ENCODE measurements around the gene FETUB. TPM values are rescaled to one million over a fixed set of nuclear protein-coding genes. Genes with fewer than 3 reads are reported as not detected.
"Not testable (repeated sequence)": the region's sequence is repeated elsewhere in the genome, so short reads cannot be mapped to it uniquely, and the experiment has no call there.

FETUB gene
- total and polyA plus RNA-seq, 2 of the 8 experiments (the other 6 are each of a cell fraction or from before 2014, with no cell fraction given) = 0.15 TPM; not detected in 1

GRCh38 chr3:186700267-186700666 is 60.1 kb downstream of the FETUB start:
- H3K14ac ChIP-seq (ENCODE audit: insufficient read length) = no peak overlapping the region
- no peak for FAIRE-seq
- H3K4me1 ChIP-seq (replicated peaks in 1 of 4; ENCODE audit: control insufficient read depth in 3 of 4, insufficient read depth in 4 of 4, low read length in 3 of 4) = peaks cover 0 to 3% (median 0%) of the 10 kb centered on the region in 4 experiments; a peak in 1 of 7 replicates
- H3K23me2 ChIP-seq (ENCODE audit: low read depth, low read length) = no peaks in the 10 kb centered on the region
- no peak overlapping the region for H2BK120ac ChIP-seq (replicated peaks; ENCODE audit: low read depth, low read length)
- H2BK12ac ChIP-seq (ENCODE audit: low read depth, low read length) = no peak overlapping the region
- H2BK15ac ChIP-seq (ENCODE audit: low read length) = no peak overlapping the region
- no peaks in the 10 kb centered on the region for H3K9me3 ChIP-seq (ENCODE audit: insufficient read depth in 2 of 2, low read depth in 1 of 2, low read length in 1 of 2)
- H3K79me1 ChIP-seq (ENCODE audit: low read depth, low read length) = no peaks in the 10 kb centered on the region
- no peak overlapping the region for H2BK20ac ChIP-seq (ENCODE audit: low read length)
- H3K79me2 ChIP-seq (ENCODE audit: control insufficient read depth in 1 of 2, insufficient read depth in 2 of 2, low read length in 2 of 2) = no peaks in the 10 kb centered on the region
- 88% methylated on average over 3 of the region's 3 CpGs; no CpG with 5 or more reads in 1 of the 2 experiments for WGBS, 2 experiments (ENCODE audit: extremely low coverage in 1 of 2, insufficient coverage in 1 of 2, insufficient read length in 1 of 2, insufficient replicate concordance in 2 of 2, low coverage in 1 of 2, low lambda C conversion rate in 2 of 2, missing lambda C conversion rate in 1 of 2)
- H4K91ac ChIP-seq (replicated peaks; ENCODE audit: insufficient read length, low read length) = no peak overlapping the region
- 0 out of 2 replicates have a peak overlapping the region, but pooled peaks have one; percentile 2 for H2AFZ ChIP-seq (ENCODE audit: low read length)
- H3K23ac ChIP-seq (ENCODE audit: insufficient read length) = no peak overlapping the region
- no peak overlapping the region for H3K4me2 ChIP-seq (ENCODE audit: insufficient read depth in 1 of 2, low read depth in 2 of 2, low read length in 2 of 2)
- no peak overlapping the region for H4K5ac ChIP-seq (ENCODE audit: insufficient read length, low read depth, low read length)
- no peaks in the 10 kb centered on the region for H3K27me3 ChIP-seq (replicated peaks in 1 of 4; ENCODE audit: control insufficient read depth in 3 of 4, extremely low read depth in 1 of 4, insufficient read depth in 3 of 4, low read length in 3 of 4)
- H3K27ac ChIP-seq (ENCODE audit: low read depth, low read length) = no peak overlapping the region
- H3K56ac ChIP-seq (replicated peaks; ENCODE audit: insufficient read length, low read depth, low read length) = no peak overlapping the region
- no peak overlapping the region for H3K4me3 ChIP-seq (ENCODE audit: extremely low read depth in 1 of 4, insufficient read depth in 2 of 4, low read depth in 3 of 4, low read length in 4 of 4)
- H3K18ac ChIP-seq (ENCODE audit: extremely low read depth, low read length) = no peak overlapping the region
- H3K4ac ChIP-seq (replicated peaks; ENCODE audit: insufficient read length, low read depth, low read length) = no peak overlapping the region
- no peak overlapping the region for H2AK5ac ChIP-seq (ENCODE audit: low read depth, low read length)
- TF ChIP-seq BACH1 (IDR thresholded peaks at IDR 0.05; ENCODE audit: low read length) = peak; percentile 63
- TF ChIP-seq ATF3 (IDR thresholded peaks at IDR 0.05; ENCODE audit: insufficient read depth, low read depth, low read length) = no peak
- no peak overlapping the region for H2BK5ac ChIP-seq (ENCODE audit: low read depth, low read length)
- no peak overlapping the region for H4K8ac ChIP-seq (ENCODE audit: extremely low read depth, insufficient read depth, low read length)
- DNase-seq (ENCODE audit: low read depth in 1 of 2, low spot score in 2 of 2) = no peak
- H3K36me3 ChIP-seq (ENCODE audit: control insufficient read depth in 2 of 4, insufficient read depth in 4 of 4, low read length in 3 of 4) = no peaks in the 10 kb centered on the region
- no peak overlapping the region for H3K9ac ChIP-seq (replicated peaks in 1 of 4; ENCODE audit: extremely low read depth in 1 of 4, low read depth in 3 of 4, low read length in 3 of 4)
- ChIA-PET POLR2A (ENCODE audit: partially characterized antibody) (no interaction called here), CTCF (ENCODE audit: partially characterized antibody) (interaction anchor here (0.5 to 1.0 kb wide), 3 partner anchors 23 to 440 kb away, joined by 3 read pairs; no protein-coding TSS in a partner anchor)
- H4K20me1 ChIP-seq (replicated peaks in 1 of 2; ENCODE audit: control insufficient read depth in 1 of 2, insufficient read depth in 2 of 2, low read length in 2 of 2) = no peaks in the 10 kb centered on the region

- H2AK5ac ChIP-seq (ENCODE audit: low read depth, low read length); H3K79me2 ChIP-seq (ENCODE audit: control insufficient read depth in 1 of 2, insufficient read depth in 2 of 2, low read length in 2 of 2); POLR2A ChIA-PET (ENCODE audit: partially characterized antibody); H3K36me3 ChIP-seq (ENCODE audit: control insufficient read depth in 2 of 4, insufficient read depth in 4 of 4, low read length in 3 of 4); CTCF ChIA-PET (ENCODE audit: partially characterized antibody); H3K4ac ChIP-seq (replicated peaks; ENCODE audit: insufficient read length, low read depth, low read length); H2BK120ac ChIP-seq (replicated peaks; ENCODE audit: low read depth, low read length); H4K20me1 ChIP-seq (replicated peaks in 1 of 2; ENCODE audit: control insufficient read depth in 1 of 2, insufficient read depth in 2 of 2, low read length in 2 of 2); H4K91ac ChIP-seq (replicated peaks; ENCODE audit: insufficient read length, low read length); H3K4me1 ChIP-seq (replicated peaks in 1 of 4; ENCODE audit: control insufficient read depth in 3 of 4, insufficient read depth in 4 of 4, low read length in 3 of 4); H4K5ac ChIP-seq (ENCODE audit: insufficient read length, low read depth, low read length); H4K8ac ChIP-seq (ENCODE audit: extremely low read depth, insufficient read depth, low read length); H2BK12ac ChIP-seq (ENCODE audit: low read depth, low read length); H3K56ac ChIP-seq (replicated peaks; ENCODE audit: insufficient read length, low read depth, low read length); H3K23me2 ChIP-seq (ENCODE audit: low read depth, low read length); H3K23ac ChIP-seq (ENCODE audit: insufficient read length); FAIRE-seq; H3K9me3 ChIP-seq (ENCODE audit: insufficient read depth in 2 of 2, low read depth in 1 of 2, low read length in 1 of 2); H2BK5ac ChIP-seq (ENCODE audit: low read depth, low read length); H3K4me3 ChIP-seq (ENCODE audit: extremely low read depth in 1 of 4, insufficient read depth in 2 of 4, low read depth in 3 of 4, low read length in 4 of 4); H2AFZ ChIP-seq (ENCODE audit: low read length); H3K79me1 ChIP-seq (ENCODE audit: low read depth, low read length); H3K27ac ChIP-seq (ENCODE audit: low read depth, low read length); H3K9ac ChIP-seq (replicated peaks in 1 of 4; ENCODE audit: extremely low read depth in 1 of 4, low read depth in 3 of 4, low read length in 3 of 4); H3K4me2 ChIP-seq (ENCODE audit: insufficient read depth in 1 of 2, low read depth in 2 of 2, low read length in 2 of 2); H3K18ac ChIP-seq (ENCODE audit: extremely low read depth, low read length); H3K14ac ChIP-seq (ENCODE audit: insufficient read length); H2BK15ac ChIP-seq (ENCODE audit: low read length); H2BK20ac ChIP-seq (ENCODE audit: low read length); H3K27me3 ChIP-seq (replicated peaks in 1 of 4; ENCODE audit: control insufficient read depth in 3 of 4, extremely low read depth in 1 of 4, insufficient read depth in 3 of 4, low read length in 3 of 4); DNase-seq (ENCODE audit: low read depth in 1 of 2, low spot score in 2 of 2): not testable (repeated sequence)
These were observed 62.3 kb downstream of the FETUB start for GRCh38 chr3:186702451-186702850.
